NCI-H345 treated with DMSO at 0.1 percent for 48 hours (cell line): ENCODE results near the gene KRI1.
"Not testable (repeated sequence)": the region's sequence is repeated elsewhere in the genome, so short reads cannot be mapped to it uniquely, and the experiment has no call there.

Source experiments
- DNase-seq: peaks from one replicate; lab custom pipeline; 2025; ENCODE audit not compliant: unreplicated experiment; lab: John Stamatoyannopoulos, UW

The KRI1 gene

DNA sequence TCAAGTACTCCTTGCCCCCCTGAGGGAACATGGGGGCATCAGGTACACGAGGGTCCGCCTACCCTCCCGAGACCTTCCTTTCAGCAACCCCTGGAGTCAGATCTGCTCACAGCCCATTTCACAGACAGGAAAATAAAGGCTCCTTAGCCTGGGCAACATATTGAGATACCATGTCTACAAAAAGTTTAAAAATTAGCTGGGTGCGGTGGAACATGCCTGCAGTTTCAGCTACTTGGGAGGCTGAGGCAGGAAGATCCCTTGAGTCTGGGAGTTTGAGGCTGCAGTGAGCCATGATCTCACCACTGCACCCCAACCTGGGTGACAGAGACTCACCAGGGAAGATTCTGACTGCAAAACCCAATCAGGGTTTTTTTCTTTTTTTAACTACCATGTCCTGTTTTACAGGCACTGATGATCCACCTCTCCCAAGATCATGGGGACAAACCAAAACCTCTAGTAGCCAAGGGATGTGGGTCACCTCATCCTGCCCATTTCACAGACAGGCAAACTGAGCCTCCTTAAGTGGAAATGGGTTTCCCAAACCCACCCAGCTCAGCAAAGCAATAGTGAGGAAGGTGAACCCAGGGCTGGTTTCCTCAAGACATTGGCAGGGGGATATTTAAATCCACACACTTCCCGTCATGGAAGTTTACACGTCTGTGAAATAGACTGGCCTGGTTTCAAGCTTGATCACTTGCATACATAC is 9.4 kb upstream of the KRI1 start:
- DNase-seq, result no peak

DNA sequence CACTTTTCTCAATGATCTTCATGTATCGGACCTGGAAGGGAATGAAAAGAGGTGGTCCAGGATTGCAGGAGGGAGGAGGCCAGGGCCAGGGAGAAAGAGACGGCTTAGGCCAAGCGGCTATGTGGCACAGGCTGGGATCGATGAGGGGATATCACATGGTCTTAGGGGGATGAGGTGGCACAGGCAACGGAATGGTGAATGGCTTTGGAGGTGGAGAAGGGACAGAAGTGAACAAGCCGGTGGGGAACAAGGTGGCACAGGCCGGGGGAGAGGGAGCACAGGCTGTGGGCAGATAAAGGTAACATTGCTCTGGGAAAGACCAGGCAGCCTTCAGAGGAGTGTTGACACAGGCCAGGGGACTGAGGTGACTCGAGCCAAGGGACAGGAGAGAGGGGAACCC is 8.7 kb upstream of the KRI1 start:
- no peak for DNase-seq

DNA sequence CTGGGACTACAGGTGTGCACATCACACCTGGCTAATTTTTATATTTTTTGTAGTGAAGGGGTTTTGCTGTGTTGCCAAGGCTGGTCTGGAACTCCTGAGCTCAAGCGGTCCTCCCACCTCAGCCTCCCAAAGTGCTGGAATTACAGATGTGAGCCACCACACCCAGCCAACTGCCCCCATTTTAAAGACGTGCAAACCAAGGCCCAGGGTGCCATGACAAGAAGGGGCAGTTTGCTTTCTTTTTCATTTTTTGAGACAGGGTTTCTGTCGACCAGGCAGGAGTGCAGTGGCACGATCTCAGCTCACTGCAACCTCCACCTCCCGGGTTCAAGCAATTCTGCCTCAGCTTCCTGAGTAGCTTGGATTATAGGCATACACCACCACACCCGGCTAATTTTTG is 8.0 kb upstream of the KRI1 start:
- not testable (repeated sequence) for DNase-seq

DNA sequence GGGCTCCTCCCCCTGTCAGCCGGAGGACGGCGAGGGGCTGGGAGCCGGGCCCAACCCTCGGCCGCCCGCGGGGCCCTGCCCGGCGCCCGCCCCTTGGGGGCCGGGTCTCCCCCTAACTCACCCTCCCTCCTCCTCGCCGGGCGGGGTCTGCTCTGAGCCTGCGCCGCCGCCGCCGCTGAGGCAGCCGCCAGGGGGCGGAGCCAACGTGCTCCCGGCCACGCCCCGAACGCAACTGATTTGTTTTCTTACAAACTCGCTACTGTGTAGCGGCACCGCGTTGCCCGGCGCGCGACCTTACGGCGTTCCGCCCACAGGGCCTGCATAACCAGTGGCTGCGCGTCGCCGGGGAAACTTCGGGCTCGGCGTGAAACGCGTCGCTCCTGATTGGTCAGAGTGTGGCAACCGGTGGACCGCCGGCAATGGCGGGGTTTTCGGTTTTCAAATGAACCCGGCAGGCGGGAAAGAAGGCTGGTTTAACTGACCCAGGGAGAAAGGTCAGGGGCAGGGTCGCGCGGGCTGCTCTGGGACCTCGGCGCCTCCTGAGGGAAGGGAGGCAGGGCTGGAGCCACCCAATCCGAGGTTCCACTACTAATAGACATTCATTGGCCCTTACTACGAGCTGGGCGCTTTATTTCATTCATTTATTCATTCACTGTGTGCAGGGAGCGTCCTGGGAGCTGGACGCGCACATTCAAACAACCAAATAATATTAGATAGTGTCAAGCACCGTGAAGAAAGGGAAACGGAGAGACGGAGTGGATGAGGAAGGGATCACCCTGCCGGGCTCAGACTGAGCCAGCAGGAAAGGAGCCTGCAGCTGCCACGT is 3.2 kb upstream of the KRI1 start, which contains the start of gene CDKN2D:
TSS of gene CDKN2D (minus strand) at position 154 of the 826 bp plus-strand sequence. CDS start 326 bp downstream, outside the sequence.
- DNase-seq, result peak; percentile 96

DNA sequence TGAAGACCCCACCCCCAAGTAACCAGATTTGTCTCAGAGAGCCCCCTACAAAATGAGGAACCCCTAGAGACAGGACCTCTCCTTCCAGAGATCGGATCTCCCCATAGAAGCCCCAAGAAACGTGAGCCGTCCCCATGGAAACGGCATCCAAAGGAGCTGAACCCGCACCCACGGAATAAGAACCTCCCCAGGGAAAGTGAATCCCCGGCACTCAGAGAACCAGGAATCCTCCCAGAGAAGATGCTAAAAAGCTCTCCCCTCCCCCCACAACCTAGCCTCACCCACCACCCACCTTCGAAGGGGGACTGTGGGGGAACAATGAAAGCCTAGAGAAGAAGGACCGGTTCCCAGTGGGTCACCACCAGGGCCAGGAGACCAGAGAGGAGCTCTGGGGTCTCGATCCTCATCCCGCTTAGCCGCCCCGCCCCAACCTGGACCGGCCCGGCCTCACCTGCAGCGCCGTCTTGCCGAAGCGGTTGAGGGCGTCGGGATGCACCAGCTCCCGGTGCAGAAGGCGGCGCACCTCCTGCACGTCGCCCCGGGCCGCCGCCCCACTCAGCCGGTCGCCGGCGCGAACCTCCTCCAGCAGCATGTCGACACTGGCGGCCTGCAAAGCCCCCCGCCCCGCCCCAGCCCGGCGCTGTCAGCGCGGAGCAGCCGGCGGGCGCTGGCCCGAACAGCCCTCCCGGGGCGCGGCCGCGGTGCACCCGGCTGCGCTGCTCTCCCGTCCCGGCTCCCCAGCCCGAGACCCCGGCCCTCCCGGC is 2.4 kb upstream of the KRI1 start:
- no peak for DNase-seq

DNA sequence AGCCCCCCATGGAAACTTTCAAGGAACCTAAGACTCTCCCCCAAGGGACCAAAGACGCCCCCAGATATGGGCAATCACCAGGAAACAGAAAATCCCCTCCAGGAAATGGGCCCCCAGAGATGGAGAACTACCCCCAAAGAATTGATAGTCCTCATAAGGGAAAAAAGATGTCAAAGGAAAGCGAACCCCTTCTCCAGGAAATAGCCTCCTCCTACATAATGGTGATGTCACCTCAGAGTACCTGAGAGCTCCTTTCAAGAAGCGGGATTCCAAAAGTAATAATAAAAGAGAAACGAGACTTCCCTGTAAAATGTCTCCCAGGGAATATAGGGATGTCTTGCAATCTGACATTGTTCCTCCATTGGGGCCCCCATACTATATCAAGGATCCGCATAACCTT is 1.8 kb upstream of the KRI1 start:
- DNase-seq, result no peak

DNA sequence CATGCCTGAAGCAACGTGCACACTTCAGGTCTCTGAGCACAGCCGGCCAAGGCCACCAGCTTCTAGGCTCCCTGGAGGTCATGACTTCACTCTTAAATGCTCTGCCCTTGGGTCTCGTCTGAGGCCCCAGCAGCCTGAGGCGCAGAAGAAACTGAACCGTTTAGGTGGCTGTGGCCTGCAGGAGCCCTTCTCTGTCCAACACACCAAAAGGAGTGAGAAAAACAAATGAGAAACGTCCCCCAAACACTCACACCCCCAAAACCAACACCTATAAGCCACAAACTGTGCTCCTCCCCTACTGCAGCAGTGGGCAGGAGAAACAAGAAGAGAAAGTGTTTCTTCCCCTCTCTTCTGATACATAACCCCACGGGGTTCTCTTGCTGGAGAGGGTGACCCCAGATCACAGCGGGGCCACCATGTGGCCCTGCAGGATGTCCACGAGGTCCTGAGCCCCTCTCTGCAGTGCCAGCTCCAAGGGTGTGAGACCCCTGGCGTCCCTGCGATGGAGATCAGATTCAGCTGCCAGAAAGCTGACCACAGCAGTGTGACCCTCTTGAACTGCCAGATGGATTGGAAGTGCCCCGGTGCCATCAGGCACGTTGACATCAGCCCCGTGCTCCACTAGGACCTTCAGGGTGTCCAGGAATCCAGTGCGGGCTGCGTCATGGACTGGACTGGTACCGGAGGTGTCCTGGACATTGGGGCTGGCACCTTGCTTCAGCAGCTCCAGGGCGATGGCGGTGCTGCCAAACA is 1.0 kb upstream of the KRI1 start:
- DNase-seq, result no peak

DNA sequence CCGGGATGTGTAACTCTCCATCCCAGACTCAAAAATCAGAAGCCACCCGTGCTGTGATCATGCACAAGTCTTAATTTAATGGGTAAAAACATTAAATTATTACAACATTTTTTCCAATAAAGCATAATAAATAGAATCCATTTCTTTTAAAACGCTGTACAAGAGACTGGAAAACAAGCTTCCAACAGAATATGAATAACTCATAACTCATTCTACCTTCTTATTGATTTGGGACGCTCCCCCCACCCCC is 523 bp upstream of the KRI1 start:
- no peak for DNase-seq

DNA sequence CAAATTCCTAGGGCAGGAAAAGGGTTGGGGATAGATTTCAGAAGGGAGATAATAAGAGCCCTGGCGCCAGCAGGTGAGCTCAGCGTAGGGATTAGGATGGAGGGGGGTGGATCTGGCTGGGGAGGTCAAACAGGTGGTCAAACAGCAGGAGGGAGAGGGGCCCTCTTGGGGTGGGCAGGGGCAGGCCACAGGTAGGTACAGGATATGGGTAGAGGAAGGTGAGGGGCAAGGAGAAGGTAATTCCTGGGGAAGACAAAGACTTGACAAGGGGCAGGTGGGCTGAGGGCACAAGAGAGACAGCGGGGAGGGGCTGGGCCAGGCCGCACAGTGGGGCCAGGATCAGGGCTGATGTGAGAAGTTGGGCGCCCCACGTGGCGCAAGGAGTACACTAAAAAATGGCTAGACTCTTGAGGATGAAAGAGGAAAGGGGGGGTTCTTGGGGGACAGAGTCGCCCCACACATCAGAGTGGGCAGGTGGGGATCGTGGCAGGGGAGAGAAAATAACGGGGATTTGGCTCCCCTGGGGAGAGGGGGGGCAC is 713 bp downstream of the KRI1 start:
- DNase-seq, result no peak

DNA sequence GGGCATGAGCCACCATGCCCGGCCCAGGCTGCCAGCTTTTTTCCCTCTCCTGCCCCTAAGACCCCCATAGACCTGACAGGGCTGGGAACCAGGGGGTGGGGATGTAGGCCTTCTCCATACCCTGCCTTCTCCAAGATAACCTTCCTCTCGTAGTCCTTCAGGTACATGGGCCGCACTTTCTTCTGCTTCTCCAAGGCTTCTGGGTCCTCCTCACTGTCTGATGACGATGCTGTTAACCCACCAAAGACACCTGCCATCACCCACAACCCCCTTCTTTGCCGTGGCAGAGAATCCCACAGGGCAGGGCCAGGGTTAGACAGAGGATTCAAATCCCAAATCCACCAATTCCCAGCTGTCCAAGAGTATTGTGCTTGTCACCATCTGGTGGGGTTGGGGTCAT is 3.2 kb downstream of the KRI1 start:
- DNase-seq, result no peak

DNA sequence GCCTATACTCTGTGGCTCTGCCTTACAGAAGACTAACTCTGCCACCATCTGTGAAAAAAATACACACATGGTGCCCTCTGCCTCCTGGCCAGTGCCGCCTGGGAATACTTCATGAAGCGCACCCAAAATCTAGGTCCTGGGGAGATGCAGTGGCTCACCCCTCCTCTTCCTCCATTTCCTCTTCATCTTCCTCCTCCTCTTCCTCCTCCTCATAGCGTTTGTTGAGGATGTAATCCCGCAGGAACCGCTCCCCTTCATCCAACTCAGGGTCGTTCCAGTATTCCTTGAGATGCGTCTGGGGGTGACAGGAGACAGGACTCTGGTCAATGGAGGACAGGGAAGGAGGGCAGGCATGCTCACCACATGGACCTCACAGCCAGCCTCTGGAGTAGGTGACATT is 5.7 kb downstream of the KRI1 start:
- no peak for DNase-seq

DNA sequence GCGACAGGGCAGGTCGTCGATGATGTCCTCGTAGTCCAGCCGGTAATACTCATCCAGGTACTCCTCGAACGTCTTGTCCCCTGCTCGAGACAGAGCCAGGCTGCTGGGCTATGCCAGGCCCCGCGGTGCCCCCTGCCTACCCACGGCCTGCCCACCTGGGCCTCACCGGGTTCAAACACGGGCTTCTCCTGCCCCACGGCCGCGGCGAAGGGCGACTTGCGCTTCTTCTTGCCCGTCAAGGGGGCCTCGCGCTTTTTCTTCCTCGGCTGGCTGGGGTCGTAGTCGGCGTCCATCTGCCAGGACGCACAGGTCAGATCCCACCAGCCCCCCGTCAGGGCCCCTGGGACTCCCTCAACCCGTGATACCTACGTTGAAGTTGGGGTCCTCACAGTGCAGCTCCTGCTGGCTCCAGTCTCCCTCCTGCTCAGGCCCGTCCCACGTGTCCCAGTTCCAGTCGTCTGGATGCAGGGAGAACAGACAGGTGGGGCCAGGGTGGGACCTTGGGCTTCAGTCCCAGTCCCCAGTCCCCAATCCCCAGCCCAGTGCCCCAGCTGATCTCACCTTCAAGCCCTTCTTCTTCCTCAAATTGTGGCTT is 8.1 kb downstream of the KRI1 start:
- DNase-seq, result no peak

DNA sequence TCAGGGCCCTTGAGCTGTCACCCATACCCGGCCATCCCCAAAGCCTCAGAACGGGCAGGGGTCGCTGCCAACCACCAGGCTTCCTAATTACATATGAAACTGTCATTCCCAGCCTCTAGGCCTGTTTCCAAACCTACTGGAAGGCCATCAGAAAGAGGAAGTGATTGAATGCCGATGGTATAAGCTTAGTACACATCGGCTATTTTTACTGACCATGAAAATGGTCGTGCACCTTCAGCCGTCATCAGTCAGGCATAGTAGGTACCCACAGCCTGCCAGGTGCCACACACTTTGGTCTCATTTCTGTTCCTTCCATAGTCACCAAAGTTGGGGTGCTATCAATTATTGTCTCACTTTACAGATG is 10.2 kb downstream of the KRI1 start:
- no peak for DNase-seq

DNA sequence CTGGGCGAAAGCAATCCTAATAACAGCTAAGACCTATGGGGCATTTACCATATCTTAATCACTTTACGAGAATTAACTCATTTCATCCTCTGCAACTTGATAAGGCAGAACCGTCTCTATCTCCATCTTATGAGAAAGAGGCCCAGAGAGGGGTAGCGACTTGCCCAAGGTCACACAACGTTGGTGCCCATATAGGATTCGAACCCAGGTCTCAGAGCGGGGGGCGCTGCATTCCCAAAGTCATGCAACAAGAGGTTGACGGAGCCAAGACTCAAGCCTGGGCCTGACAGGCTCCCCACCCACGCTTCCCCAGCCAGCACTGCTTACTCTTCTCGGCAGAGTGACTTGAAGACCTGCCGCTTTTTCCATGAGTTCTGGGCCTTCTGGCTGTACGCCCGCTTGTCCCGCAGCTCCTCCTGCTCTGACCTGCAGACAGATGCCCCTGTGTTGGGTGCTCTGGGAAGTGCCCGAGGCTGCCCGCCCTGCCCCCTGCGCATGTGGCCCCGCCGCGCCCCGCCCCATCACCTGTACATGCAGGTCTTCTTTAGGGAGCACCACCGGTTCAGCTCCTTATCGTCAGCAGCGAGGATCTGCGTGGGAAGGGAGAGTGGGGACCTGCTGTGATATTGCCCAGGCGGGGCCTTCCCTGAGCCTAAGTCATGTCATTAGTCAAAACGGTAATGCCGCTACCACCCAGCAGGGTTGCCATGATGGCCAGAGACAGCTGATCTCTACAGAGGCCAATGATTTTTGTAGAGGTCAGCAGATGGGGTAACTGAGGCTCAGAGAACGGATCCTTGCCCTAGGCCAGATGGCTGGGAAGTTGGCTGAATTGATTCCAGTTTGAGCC is 10.8 kb downstream of the KRI1 start:
- no peak for DNase-seq

DNA sequence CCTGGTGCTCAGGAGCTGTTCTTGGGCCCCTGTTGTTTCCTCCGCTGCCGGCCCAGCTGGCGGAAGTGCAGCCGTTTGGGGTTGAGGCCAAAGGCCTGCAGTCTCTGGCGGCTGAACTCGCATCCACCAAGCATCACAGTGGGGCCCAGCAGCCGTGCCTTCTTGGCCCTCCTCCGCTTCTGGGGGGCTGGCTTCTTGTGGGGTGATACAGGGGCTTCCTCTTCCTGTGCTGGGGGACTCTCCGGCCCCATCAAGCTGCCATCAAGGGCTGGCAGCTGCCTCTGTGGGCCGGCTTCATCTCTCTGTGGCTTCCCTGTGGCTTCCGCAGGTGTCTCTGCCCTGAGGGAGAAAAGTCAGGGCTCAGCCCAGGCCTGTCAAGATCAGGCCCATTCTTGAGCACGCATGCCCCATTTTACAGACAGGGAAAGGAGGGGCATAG is 11.8 kb downstream of the KRI1 start:
- no peak for DNase-seq

DNA sequence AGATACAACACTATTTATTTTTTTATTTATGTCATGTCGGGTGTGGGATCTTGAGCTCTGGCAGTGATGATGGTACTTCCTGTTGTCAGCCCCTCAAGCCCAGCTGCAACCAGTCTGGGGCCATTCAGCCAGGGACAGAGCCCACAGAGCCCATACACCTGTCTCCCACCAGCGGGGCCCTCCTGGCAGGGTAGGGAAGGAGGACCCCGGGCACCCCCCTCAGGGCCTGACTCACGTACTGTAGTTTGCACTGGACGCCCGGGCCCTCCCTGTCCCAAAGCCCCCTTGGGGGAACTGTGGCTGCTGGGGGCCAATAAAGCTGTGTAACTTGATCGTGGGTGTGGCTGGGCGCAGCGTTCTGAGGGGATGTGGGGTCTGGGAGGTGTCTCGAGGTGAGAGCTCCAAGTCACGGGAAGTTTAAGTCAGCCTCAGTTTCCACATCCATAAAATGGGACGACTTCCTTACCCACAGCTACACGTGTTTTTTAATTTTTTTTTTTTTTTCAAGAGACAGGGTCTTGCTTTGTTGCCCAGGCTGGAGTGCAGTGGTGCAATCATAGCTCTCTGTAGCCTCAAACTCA is 12.6 kb downstream of the KRI1 start:
- no peak for DNase-seq

DNA sequence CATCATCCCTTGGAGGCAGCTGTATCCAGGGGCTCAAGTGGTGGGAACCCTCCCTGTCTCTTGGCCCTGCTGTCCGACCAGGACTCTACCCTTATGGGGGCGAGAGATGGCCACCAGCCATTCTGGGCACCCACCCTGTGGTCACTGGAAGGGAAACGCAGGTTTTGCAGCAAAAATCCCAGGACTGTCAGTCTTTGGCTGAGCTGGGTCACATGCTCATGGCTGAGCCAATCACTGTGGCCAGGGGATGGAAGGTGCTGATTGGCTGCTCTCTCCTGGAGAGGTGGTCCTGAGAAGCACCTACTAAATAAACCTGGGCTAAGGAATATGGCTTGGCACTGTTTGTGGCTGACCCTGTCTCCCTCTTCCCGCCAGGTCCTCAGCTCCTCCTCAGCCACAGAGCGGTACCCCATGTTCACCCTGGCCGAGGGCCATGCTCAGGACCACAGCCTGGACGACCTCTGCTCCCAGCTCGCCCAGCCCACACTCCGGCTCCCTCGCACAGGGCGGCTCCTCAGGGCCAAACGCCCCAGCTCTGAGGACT is 13.2 kb downstream of the KRI1 start:
- DNase-seq, result peak; percentile 11

DNA sequence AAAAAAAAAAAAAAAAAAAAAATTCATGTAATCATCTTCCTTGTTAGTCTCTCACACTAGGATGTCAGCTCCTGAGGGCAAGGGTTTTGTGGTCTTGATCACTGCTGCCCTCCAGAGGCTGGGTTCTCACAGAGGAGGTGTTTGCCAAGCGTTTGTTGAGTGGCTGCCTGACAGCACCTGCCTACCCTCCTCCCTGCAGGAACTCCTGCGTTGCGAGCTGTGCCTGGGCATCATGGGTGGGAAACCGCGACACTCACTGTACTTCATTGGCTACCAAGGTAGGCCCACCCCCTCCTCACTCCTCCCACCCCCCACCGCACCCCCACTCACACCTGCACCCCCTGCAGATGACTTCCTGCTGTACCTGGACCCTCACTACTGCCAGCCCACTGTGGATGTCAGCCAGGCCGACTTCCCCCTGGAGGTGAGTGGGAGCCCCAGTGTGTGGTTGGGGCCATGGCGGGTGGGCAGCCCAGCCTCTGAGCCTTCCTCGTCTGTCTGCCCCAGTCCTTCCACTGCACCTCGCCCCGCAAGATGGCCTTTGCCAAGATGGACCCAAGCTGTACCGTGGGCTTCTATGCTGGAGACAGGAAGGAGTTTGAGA is 14.0 kb downstream of the KRI1 start:
- no peak for DNase-seq

DNA sequence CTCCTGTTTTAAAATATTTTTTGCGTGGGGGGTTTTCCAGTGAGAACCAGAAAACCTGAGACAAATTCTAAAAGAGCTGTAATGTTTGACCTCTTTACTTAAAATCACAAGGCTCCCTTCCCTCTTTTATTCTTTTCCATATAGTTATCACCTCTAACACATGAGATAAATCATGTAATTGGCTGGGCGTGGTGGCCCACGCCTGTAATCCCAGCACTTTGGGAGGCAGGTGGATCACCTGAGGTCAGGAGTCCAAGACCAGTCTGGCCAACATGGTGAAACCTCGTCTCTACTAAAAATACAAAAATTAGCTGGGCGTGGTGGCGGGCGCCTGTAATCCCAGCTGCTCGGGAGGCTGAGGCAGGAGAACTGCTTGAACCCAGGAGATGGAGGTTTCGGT is 14.8 kb downstream of the KRI1 start:
- not testable (repeated sequence) for DNase-seq
